A549 (cell line): Measurements from ENCODE around the gene DOK5.

Source experiments
- EP300 ChIP-seq, 2 experiments: fragments of >200 bp; sonication (Bioruptor Twin); formaldehyde crosslinking; IDR thresholded peaks; 2 replicates in 1 of 2; 3 replicates in 1 of 2; pipeline ENCODE4 v1.6.1; 2016 to 2017
- HOXA7 ChIP-seq: fragments of 250-450 bp; sonication (Bioruptor Pico); IDR thresholded peaks from 2 replicates; pipeline ENCODE4 v1.5.0; 2020; ENCODE audit warnings: mild to moderate bottlenecking, moderate library complexity
- JUN ChIP-seq, 2 experiments: fragments of >200 bp; sonication (Bioruptor Twin); formaldehyde crosslinking; IDR thresholded peaks; 2 replicates in 1 of 2; 3 replicates in 1 of 2; pipeline ENCODE4 v1.6.1; 2016 to 2017
- MAFK ChIP-seq: fragments of 450-650 bp; IDR thresholded peaks from 2 replicates; pipeline ENCODE4 v1.6.1; 2014; ENCODE audit not compliant: partially characterized antibody
- PBX3 ChIP-seq: IDR thresholded peaks from 2 replicates; pipeline ENCODE4 v1.6.1; 2012
- POLR2A ChIP-seq: IDR thresholded peaks from 2 replicates; pipeline ENCODE4 v1.6.1; 2012; ENCODE audit warnings: mild to moderate bottlenecking, low read length
- TF ChIP-seq, protein P1 (sequence below): fragments of >200 bp; sonication (Bioruptor Twin); formaldehyde crosslinking; IDR thresholded peaks from 3 replicates; pipeline ENCODE4 v1.5.1; 2016

GRCh38 chr20:54431156-54431944 lies 44.0 kb upstream of the DOK5 start:
- TF ChIP-seq POLR2A = no peak
- TF ChIP-seq EP300 (IDR thresholded peaks at IDR 0.05) = no peak
- TF ChIP-seq MAFK = no peak
- TF ChIP-seq PBX3 = no peak
- TF ChIP-seq, protein P1, sequence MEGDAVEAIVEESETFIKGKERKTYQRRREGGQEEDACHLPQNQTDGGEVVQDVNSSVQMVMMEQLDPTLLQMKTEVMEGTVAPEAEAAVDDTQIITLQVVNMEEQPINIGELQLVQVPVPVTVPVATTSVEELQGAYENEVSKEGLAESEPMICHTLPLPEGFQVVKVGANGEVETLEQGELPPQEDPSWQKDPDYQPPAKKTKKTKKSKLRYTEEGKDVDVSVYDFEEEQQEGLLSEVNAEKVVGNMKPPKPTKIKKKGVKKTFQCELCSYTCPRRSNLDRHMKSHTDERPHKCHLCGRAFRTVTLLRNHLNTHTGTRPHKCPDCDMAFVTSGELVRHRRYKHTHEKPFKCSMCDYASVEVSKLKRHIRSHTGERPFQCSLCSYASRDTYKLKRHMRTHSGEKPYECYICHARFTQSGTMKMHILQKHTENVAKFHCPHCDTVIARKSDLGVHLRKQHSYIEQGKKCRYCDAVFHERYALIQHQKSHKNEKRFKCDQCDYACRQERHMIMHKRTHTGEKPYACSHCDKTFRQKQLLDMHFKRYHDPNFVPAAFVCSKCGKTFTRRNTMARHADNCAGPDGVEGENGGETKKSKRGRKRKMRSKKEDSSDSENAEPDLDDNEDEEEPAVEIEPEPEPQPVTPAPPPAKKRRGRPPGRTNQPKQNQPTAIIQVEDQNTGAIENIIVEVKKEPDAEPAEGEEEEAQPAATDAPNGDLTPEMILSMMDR = no peak
- no peak for TF ChIP-seq HOXA7
- no peak for TF ChIP-seq JUN (IDR thresholded peaks at IDR 0.05)
